KOPT-K1 (cell line): ENCODE data around the gene OS9.

ENCODE experiments used
- H3K27ac ChIP-seq: fragments of 200-600 bp; sonication (generic); 2 replicates; pipeline ENCODE4 v1.5.1; 2016; ENCODE audit warnings: antibody characterized with exemption, mild to moderate bottlenecking, low read depth, low read length; ENCODE audit not compliant: poor library complexity, severe bottlenecking
- H3K36me3 ChIP-seq: fragments of 200-600 bp; sonication (generic); 2 replicates; pipeline ENCODE4 v1.5.1; 2017; ENCODE audit warnings: antibody characterized with exemption, mild to moderate bottlenecking, low read length, moderate library complexity; ENCODE audit not compliant: insufficient read depth
- H3K9me3 ChIP-seq: fragments of 200-600 bp; sonication (generic); 2 replicates; pipeline ENCODE4 v1.5.1; 2017; ENCODE audit warnings: antibody characterized with exemption, low read length, mild to moderate bottlenecking; ENCODE audit not compliant: insufficient read depth, poor library complexity, severe bottlenecking

The OS9 gene

DNA sequence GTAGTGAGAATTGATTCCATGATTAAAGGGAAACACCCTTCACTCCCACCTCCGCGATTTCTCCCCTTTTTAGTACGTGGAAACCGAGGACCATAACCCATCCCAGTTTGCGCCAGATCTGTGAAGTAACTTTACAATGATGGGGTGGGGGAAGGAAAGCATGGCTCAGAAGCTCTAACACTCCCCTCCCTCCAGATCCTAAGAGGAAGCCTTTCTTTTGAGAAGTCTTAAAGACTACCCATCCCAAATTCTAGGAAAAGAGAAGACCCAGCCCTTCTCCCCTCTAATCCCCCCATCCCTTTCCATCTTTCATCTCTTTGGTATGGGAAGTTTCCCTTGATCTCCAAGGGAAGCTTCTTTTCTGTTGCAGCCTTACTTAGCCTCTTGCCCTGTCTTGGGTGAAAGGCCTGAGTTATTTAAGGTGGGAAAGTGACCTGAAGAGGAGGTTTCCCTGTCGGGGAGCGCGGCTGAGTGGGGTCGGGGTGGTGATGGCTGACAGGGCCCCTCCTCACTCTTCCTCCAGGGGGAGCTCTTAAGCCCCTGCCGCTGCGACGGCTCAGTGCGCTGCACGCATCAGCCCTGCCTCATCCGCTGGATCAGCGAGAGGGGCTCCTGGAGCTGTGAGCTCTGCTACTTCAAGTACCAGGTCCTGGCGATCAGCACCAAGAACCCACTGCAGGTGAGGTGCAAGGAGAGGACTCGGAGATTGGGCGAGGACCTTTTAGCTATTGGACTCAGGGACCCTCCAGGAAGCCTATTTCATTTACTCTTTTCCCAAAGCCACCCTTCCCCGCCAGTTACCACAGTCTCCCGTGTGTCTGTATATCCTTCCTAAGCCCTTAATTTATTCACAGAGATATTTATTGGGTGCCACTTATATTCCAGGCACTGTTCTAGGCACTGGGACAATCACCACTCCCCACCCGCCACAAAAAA is 62.7 kb downstream of the OS9 start:
- peaks cover 49% of the 10 kb centered on the region for H3K36me3 ChIP-seq
- peak overlapping the region; percentile 45 for H3K27ac ChIP-seq
- no peaks in the 10 kb centered on the region for H3K9me3 ChIP-seq

DNA sequence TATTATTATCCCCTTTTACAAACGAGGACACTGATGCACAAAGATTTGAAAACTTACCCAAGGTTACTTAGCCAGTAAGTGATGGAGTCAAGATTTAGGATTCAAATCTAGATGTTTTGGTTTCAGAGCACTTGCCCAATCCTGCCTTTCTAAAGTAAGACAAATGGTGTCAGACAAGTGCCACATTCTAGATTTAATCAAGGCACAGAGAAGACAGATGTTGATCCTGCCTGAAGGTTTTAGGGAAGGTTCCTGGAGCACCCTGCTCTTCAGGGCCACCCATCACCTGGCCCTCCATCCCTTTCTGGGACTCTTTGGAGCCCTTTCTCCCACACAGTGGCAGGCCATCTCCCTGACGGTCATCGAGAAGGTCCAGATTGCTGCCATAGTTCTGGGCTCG is 63.8 kb downstream of the OS9 start:
- Histone ChIP-seq H3K36me3 (peaks cover 59% of the 10 kb centered on the region), H3K27ac (no peak overlapping the region), H3K9me3 (no peaks in the 10 kb centered on the region)

DNA sequence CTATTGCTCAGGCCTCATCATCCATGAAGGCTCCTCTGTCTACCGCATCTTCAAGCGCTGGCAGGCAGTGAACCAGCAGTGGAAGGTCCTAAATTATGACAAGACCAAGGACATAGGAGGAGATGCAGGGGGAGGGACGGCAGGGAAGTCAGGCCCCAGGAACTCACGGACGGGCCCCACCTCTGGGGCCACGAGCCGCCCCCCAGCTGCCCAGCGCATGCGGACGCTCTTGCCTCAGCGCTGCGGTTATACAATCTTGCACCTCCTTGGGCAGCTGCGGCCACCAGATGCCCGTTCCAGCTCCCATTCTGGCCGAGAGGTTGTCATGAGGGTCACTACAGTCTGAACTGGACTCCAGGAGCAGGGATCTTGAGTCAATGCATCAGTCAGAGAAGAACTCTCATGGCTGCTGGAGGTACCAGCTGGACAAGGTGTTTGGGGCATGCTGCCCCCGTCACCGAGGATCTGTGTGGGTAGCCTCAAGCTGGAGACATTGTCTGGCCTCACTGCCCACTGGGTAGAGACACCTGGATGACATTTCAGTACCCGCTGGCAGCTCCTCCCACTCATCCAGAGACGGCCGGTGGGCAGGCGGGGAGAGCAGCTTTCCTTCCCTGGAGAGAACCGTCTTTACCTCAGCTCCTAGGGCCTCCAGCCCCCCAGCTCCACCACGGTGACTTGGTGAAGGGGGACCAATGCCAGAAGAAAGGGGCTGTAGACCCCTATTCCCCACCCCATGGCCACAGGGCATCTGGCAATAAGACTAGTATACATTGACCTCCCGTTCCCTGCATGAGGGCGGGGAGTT is 64.8 kb downstream of the OS9 start:
- Histone ChIP-seq H3K9me3 (no peaks in the 10 kb centered on the region), H3K27ac (no peak overlapping the region), H3K36me3 (peaks cover 64% of the 10 kb centered on the region)

DNA sequence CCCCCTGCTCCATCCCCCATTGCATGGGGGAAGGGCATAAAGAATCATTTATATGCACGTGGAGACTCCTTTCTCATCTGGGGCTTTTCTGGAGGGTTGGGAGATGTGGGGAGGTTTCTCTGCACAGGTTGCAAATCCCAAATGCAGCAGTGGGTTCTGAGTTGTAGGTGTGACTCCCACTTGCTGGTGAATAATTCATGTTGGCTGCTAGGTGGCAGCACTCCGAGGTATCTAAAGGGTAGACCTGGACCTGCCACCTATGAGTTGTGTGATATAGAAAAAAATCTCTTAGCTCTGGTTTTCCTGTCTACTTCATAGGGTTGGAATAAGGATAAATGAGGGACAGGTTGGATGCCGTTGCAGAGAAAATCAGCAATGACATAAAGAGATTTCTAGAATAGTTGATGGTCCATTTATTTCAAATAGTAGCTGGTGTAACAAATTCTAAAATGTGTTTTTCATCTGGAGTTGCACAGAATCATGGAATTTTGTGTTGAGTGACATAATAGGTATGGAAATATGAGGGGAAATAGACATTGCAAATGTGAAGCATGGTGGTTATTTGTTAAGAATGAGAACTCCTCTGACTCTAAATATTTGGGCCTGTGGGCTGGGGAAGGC is 65.5 kb downstream of the OS9 start:
- Histone ChIP-seq H3K27ac (no peak overlapping the region), H3K36me3 (peaks cover 64% of the 10 kb centered on the region), H3K9me3 (no peaks in the 10 kb centered on the region)

DNA sequence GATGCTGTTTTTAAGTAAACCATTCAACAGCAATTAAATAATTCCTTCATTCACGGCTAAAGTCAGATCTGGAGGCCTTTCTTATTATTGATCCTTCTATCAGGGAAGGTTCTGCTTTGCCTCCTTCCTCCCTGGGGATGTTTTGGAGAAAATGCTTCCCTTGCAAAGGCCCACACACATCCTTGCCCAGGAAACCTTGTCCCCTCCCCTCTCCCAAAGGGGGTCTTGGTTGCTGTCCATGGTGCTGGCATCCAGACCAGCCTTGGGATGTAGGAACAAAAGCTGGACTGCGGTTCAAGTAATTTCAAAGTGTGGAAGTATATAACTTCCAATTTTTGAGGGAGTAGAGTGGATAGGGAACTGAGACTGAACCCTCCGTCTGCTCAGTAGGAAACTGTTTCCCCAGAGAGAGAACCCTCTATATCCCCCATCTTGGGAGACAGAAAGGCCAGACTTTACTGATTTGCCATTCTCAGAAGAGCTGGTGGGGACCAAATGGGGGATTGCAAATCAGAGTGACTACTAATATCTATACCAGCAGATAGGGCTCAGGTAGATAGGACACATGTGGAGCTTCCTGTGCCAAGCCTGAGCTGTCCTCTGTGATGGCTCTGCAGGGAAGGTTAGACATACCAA is 66.5 kb downstream of the OS9 start:
- H3K36me3 ChIP-seq, result peaks cover 64% of the 10 kb centered on the region
- H3K27ac ChIP-seq, result no peak overlapping the region
- no peaks in the 10 kb centered on the region for H3K9me3 ChIP-seq

DNA sequence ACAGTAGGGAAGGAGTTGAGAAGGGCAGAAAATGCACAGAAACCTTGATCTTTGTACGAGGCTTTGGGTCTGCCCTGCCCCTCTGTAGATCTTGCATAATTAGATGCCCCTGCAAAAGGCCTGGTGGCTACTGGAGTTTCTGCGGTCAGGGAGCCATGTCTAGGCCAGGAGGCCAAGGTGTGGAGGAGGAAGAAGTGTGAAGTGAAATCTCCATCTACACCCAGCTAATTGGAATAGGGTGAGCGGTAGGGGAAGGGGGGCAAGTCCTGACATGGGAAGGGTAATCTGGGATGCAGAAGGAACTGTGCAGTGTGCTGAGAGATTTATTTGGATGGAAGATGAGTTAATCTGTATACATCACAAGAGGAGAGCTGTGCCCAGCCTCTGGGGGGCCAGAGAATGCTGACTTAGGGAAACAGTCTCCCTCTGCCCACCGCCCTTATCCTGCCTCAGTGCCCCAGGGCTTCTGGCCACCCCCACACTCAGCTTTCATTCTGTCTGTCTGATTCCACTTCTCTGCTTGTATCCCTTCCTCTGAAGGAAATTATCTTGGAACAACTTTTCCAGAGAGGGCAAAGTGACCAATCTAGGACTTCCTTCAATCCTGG is 67.6 kb downstream of the OS9 start:
- Histone ChIP-seq H3K27ac (no peak overlapping the region), H3K36me3 (peaks cover 64% of the 10 kb centered on the region), H3K9me3 (no peaks in the 10 kb centered on the region)

DNA sequence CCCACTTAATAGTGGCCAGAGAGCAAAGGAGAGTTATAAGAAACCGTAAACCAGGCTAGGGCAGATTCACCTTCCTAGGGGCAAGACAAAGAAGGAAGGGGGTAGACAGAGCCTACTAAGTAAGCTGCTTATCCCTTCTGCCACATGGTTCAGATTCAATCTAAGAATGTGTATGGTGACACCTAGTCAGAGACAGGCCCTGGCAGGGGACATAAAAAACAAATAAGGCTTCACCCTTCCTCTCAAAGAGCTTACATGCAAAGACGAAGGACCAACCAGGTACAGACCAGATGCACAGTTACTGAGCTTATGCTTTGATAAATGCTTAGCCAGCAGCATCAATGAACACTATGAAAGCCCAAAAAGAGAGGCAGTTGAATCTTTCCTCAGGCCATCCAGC is 68.5 kb downstream of the OS9 start:
- Histone ChIP-seq H3K9me3 (no peaks in the 10 kb centered on the region), H3K27ac (no peak overlapping the region), H3K36me3 (peaks cover 61% of the 10 kb centered on the region)

DNA sequence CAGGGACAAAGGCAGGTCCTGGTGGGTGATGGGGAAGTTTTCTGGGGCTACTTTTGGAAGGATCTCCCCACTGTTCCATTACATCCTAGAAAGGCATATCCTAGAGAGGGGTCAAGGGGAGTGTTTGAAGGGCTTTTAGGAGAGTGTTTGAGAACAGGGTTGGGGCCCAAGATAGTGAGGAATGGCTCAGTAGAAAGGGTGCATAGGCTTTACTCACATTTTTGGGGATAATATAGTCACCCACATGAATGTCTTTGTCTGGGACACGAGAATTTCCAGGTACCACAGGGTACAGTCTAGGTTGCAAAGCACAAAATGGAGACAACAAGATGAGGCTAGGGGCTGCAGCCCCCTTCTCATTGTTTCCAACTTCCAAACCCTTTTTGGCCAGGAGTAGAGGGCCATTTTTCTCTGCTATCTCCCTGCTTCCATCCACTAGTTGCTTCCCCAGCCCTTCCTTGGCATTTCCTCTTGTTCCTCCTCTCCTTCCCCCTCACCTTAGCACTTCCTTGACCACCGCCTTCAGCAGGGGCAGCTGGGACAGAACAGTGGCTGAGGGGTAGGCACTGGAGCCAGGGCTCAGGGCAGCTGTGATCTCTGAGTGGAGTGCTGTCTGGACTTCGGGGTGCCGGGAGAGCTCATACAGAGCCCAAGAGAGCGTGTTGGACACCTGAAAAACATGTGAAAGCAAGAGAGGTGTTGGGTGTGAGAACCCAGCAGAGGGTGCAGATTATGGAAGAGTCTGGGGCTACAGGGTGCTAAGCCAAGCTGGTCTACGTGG is 70.1 kb downstream of the OS9 start:
- Histone ChIP-seq H3K9me3 (no peaks in the 10 kb centered on the region), H3K36me3 (peaks cover 61% of the 10 kb centered on the region), H3K27ac (no peak overlapping the region)

DNA sequence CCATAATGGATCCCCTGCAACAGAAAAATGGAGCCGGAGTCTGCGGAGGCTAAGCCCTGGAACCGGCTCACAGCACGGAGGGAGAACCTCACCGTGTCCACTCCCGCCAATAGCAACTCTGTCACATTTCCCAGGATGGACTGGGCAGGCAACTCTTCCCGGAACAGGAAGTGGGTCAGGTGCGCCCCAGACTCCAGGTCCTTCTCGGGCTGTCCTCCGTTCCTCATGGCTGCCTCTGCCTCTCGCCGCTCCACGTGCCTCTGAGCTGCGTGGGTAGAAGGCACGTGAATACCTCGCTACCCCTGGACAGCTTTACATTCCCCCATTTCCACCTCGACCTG is 70.7 kb downstream of the OS9 start:
- no peaks in the 10 kb centered on the region for H3K9me3 ChIP-seq
- H3K27ac ChIP-seq, result no peak overlapping the region
- peaks cover 61% of the 10 kb centered on the region for H3K36me3 ChIP-seq

DNA sequence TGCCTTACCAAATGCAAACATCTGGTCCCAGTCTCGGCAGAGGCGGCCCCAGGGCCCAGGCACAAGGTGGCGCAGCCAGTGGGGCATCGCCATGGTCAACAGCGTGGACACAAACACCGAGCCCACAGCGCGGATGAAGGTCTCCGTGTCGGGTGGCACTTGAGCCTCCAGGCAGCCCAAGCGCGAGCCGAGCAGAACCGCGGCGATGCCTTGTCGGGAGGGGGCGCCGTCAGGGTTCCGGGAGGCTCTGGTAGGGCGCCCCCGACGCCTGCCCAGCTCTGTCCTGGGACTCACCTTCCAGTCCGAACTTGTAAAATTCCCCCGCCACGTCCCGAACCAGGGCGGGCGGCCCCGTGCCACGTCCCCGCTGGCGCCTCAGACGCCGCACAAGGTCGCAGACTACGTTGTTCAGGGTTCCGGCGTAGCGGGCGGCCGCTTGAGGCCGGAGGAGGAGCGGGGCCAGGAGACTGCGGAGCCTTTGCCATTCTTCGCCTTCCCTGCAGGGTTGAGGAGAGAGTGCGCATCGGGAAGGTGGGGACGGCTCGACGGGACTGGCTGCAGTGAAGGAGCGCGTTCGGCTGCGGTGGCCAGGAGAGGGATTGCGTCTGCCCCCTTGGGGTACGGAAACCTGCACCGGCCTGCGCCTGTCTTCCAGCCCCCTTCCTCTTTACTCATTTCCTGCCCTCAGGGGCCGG is 71.2 kb downstream of the OS9 start:
- Histone ChIP-seq H3K36me3 (peaks cover 61% of the 10 kb centered on the region), H3K27ac (no peak overlapping the region), H3K9me3 (no peaks in the 10 kb centered on the region)

DNA sequence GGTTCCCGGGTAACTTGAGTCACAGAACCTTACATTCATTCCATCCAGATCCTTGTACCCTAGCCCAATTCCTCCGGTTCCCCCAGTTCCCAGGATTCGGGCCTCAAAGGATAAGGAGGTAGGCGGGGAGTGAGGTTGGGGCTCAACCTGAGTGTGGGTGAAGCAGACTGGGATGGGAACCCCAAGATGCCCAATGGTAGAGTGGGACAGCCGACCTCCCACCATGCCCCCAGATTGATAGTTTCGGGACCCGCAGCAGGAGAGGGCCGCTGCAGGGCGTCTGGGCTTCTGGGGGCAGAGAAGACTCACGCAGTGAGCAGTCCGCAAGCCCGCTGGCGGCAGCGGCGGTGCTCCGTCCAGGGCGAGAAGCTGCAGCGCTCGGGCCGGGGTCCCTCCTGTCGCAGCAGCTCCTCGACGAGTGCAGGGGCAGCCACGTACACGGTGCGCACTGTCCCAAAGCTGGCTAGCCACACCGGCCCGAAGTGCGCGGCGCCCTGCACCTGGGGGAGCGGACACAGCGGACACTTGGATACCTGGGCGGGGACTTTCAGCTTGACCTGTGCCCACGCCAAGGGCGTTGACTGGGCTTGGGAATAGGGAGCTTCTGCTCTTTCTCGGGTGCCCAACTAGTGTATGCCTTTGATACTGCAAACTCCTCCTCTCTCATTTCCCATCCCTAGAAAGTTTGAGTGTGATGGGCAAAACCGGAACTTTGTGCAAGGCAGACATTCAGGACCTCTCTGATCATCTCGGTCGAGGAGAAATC is 71.9 kb downstream of the OS9 start:
- Histone ChIP-seq H3K27ac (no peak overlapping the region), H3K36me3 (peaks cover 61% of the 10 kb centered on the region), H3K9me3 (no peaks in the 10 kb centered on the region)

DNA sequence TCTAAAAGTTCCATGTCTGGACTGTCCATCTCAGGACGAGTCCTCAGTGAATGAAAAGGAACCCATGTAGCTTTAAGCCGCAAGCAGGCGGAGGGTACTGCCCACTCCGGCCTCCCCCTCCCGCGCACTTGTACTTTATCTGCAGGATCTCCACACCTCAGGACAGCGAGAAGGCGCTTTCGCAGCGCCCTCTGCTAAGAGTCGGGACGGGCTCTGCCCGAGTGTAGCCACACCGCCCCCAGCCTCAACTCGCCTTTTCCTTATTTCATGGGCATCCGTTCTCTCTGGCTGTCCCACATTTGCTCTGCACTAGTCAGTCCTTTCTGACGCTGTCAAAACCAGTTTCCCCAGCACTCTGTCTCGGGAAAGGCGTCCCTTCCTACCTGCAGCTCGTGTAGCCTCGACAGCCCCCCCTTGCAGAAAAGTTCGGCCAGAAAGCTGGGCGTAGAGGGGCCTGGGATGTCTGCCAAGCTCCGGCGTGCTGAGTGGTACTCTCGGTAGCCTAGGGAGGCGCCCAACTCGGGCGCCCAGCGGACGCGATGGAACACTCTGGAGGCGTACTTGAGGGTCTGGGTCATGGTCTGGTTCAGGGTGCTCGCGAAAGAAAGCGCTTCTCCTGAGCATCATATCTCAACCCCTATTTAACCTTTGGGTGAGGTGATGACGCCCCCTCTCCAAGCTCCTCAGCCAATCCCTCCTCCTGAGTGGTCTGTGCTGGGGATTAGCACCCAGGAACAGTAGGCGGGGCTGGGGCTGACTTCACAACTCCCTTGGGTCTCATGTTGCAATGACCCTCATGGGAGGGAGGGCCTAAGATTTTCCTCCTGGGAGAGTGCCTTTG is 72.8 kb downstream of the OS9 start, which contains the start of gene CYP27B1:
Gene CYP27B1, minus strand, starts transcription at position 615 of the 841 bp plus-strand sequence. Its CDS starts 37 bp downstream, at position 578.
- Histone ChIP-seq H3K36me3 (peaks cover 54% of the 10 kb centered on the region), H3K27ac (no peak within 1 kb of the TSS), H3K9me3 (no peaks in the 10 kb centered on the region)
